ENCODE data around the gene CPED1.
"Not testable (repeated sequence)": the region's sequence is repeated elsewhere in the genome, so short reads cannot be mapped to it uniquely, and the experiment has no call there.

The CPED1 gene

GRCh38 chr7:121043314-121044234, 55.1 kb downstream of the CPED1 start:
- DNase-seq: no peak

DNA sequence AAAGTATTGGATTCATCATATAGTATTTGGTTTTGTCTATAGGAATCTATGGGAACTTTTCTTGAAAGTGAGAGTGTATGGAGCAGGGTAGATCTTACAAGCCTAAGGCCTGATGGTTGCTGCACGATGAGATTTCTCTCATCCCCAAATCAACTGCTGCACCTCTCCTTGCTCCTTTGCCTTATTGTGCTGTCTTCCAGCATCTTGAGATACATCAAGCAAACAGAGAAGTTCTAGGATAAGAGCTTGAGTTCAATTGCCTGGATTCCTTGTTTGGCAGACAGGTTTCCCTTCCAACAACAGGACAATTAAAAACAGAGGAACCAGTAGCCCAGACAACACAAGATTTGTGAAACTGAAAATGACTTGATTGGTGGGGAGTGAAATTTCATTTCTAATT, 56.6 kb downstream of the CPED1 start:
- no peak for DNase-seq

GRCh38 chr7:121046009-121046408, 57.5 kb downstream of the CPED1 start:
- no peak for DNase-seq

DNA sequence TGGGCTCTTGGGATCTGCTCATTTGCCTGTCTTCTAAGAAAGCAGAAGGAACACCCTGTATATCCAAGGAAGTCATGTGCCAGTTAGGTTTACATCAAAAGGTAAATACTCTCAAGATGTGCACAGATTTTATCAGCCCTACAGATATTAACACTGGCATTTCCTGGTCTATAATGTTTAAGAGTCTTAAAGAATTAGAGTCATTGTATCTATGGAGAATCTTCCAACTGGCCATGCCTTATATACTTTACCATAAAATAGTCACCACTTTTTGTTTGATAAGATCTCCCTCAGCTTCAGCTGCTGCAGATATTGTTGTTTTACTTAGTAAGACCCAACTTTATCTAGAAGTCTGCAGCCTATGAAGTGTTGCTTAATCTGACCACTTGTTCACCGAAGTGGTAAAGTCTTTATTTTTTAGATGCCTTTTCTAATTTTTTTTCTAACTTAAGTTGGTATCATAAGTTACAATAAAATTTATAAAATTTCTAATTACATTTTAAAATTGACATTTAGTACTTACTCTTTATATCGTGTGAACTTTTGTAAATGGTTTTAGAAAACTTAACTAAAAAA, 58.5 kb downstream of the CPED1 start:
- no peak for DNase-seq

- no peak for DNase-seq
Observed at GRCh38 chr7:121048195-121048594, 59.7 kb downstream of the CPED1 start.

DNA sequence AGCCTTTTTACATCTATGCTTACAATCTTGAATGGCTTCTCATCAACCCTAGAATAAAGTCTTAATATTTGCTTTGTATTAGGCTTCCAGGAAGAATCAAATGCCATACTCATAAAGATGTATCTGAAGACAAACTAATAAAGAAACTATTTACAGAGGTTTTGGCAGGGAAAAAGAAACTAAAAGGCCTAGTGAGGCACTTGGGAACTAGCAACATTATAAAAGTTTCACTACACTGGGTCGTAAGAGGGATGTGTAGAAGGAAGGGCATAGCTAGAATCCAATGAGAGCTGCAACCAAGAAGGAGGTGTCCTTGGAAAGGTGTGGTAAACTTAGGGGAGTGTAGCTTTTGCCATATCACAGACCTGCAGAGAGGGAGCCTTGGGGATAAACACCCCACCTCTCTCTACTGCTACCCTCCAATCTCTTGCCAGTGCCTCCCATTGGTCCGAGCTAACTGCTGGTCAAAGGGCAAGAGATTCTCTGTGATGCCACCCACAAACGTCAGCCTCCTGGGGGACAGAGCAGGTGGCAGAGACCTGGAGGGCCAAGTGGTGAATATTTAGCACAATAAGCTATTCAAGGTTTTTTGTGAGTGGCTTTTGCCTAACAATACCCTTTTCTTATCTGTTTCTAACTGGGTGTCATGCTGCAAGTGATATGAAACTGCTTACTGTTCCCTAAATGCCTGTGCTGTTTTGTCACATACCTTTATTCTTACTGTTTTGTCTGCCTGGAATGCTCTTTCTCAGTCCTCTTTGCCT, 60.7 kb downstream of the CPED1 start:
- peak; percentile 1 for DNase-seq

- no peak for DNase-seq
Observed at GRCh38 chr7:121049897-121050296, 61.4 kb downstream of the CPED1 start.

GRCh38 chr7:121053219-121053618, 64.7 kb downstream of the CPED1 start:
- DNase-seq: no peak

DNA sequence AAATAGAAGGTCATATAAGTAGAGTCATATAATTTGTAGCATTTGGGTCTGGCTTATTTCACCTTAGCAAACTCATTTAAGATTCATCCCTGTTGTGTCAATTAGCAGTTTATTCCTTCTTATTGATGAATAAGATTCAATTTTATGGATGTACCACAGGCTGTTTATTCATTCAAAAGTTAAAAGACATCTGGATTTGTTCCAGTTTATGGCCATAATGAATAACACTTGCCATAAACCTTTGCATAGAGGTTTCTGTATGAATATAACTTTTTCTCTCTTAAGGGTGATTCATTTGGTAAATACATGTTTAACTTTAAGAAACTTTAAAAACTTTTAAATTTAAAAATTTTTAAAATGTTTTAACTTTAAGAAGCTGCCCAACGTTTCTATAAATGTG, 66.4 kb downstream of the CPED1 start:
- no peak for DNase-seq

GRCh38 chr7:121057878-121058277, 69.4 kb downstream of the CPED1 start:
- no peak for DNase-seq

DNA sequence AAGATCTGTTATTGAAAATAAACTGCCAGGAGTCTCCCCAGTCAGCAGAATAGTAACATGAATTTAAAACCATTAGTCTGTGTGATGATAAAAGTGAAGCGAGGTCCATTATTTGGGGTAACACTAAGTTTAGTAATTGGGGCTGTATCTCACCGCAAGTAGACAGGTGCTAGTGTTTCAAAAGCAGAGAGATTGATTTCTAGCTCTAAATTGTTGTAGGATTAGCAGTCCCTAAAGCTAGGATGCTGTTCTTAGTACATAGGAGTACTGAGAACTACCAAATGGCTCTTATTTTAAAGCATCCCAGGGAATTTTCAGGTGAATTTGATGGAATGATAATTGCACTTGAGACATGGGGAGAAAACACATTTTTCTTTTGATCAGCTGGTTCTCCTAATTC, 70.5 kb downstream of the CPED1 start:
- no peak for DNase-seq

DNA sequence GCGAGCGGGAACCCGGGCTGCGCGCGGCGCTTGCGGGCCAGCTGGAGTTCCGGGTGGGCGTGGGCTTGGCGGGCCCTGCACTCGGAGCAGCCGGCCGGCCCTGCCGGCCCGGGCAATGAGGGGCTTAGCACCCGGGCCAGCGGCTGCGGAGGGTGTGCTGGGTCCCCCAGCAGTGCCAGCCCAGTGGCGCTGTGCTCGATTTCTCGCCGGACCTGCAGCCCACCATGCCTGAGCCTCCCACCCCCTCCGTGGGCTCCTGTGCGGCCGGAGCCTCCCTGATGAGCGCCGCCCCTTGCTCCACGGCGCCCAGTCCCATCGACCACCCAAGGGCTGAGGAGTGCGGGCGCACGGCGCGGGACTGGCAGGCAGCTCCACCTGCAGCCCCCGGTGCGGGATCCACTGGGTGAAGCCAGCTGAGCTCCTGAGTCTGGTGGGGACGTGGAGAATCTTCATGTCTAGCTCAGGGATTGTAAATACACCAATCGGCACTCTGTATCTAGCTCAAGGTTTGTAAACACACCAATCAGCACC, 71.5 kb downstream of the CPED1 start:
- DNase-seq: not testable (repeated sequence)

- DNase-seq: no peak
Observed at GRCh38 chr7:121061677-121062582, 73.4 kb downstream of the CPED1 start.

DNA sequence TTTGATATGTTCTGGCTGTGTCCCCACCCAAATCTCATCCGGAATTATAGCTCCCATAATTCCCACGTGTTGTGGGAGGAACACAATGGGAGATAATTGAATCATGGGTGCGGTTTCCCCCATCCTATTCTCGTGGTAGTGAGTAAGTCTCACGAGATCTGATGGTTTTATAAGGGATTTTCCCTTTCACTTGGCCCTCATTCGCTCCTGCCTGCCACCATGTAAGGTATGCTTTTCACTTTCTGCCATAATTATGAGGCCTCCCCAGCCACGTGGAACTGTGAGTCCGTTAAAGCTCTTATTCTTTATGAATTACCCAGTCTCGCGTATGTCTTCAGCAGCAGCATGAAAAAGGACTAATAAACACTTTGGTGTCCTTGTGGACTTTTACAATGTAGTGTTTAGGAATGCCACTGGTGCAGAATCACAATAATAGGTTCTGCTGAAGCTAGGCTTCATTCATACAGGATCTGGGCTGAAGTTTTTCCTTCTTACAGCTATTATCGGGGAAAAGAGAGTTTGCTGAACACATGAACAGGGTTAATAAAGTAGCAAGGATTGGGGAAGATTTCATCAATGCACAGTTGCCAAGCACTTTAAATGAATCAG, 74.3 kb downstream of the CPED1 start:
- DNase-seq: no peak

DNA sequence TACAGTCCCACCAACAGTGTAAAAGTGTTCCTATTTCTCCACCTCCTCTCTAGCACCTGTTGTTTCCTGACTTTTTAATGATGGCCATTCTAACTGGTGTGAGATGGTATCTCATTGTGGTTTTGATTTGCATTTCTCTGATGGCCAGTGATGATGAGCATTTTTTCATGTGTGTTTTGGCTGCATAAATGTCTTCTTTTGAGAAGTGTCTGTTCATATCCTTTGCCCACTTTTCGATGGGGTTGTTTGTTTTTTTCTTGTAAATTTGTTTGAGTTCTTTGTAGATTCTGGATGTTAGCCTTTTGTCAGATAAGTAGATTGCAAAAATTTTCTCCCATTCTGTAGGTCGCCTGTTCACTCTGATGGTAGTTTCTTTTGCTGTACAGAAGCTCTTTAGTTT, 79.2 kb downstream of the CPED1 start:
- not testable (repeated sequence) for DNase-seq

DNA sequence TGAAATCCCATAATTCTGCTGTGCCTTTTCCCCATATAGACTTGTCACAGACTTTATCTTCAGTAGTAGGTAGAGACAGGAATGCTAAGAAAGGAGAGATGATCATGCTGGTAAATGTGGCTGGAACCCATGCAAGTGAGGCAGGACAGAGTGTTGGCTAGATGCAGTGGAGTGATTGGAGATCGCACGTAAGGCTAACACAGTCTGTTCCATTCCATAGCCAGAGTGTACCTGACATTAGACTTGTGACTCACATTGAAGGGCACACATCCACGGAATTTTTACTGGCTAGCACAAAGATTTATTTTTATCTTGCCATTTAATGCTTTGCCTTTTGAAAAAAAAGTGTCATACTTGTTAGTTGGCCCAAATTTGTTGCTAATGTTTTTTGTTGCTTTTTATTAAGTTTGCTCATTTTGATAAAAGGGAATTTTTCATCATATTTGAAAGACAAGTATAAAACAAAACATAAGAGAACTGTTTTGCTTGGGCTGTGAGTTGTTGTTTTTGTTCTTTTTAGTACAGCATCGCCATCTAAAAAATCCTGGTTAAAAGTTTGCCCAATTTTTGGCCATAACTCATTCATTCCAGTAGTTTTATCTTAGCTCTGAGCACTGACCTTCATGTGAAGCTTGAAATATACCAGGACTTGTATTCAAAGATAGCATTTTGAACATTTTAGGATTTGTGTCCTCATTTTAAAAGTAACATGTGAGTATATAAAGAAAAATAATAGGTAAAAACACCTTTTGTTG, 81.0 kb downstream of the CPED1 start:
- DNase-seq: no peak

DNA sequence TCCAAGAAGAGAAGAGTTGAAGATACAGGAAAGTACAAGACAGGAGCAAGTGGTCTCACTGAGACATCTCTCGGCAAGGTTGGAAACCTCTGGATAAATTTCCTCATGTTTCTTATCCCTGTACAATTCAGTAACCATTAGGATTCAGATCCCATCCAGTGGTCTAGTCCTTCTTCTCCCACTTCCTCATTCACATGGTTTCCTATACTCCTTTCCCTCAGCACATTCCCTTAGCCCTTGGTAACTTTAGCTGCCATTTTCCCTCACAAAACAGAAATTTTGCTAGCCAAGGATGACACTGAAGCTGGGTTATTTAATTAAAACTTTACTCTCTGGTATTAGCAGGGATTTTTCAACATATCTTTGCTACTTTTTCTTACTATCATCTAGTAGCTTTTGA, 82.6 kb downstream of the CPED1 start:
- DNase-seq: no peak

GRCh38 chr7:121071662-121072061, 83.2 kb downstream of the CPED1 start:
- DNase-seq: no peak

DNA sequence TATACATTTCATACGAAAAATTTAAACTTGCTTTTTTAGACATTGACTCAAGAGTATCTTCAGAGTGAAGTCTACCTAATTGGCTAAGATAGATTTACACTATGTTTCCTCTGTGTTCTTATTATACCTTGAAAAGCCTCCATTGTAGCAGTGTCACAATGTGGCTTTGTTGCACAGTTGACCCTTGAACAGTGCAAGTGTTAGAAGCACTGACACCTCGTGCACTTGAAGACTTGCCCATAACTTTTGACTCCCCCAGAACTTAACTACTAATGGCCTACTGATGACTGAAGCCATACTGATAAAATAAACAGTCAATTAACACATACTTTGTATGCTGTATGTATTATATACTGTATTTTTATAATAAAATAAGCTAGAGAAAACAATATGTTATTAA, 84.3 kb downstream of the CPED1 start:
- no peak for DNase-seq

DNA sequence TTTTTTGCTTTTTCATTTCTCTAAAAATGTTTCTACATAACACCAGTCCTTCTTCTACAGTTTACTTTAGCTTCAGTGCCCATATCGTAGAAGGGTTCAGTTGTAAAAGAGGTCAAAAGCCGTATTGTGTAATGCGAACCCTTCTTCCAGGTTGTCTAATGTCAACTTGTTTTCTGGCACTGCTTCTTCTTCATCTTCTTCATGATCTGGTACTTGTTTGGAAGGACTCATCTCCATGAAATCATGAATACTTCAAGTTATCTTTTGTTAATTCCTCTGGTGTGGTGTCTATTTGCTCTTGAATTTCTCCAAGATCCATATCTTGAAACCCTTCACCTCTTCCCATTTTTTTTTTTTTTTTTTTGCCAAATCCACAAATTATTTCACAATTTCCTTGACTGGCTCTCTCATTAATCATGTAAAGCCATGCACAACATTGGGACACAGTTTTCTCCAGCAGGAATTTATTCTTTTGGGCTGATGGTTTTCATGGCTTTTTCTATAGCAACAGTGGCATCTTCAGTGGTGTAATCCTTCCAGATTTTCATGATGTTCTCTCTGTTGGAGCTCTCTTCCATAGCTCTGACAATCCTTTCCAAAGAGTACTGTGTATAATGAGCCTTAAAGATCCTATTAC, 85.1 kb downstream of the CPED1 start:
- DNase-seq: no peak

- DNase-seq: not testable (repeated sequence)
Observed at GRCh38 chr7:121075424-121075841, 86.9 kb downstream of the CPED1 start.

All from kidney glomerular epithelial cell (primary cell).